Spinal cord (tissue), 10 donors: ENCODE results near the gene ZNF280D. TPM values are rescaled to one million over a fixed set of nuclear protein-coding genes. Genes with fewer than 3 reads are reported as not detected.

Experiments
- DNase-seq, 6 donors: peaks; one replicate each; pipeline versions ENCODE4 v3.0.0 to v3.0.0-alpha.2; 2013 to 2015; ENCODE audit warnings: low spot score in 6 of 6, low read depth in 4 of 6
- H3K27ac ChIP-seq: one replicate; pipeline ENCODE4 v1.5.1; 2013; ENCODE audit warnings: low read depth, low read length, control low read depth
- H3K27me3 ChIP-seq: one replicate; pipeline ENCODE4 v1.6.1; 2013; ENCODE audit warnings: low read length; ENCODE audit not compliant: control insufficient read depth, insufficient read depth
- H3K36me3 ChIP-seq: one replicate; pipeline ENCODE4 v1.6.1; 2013; ENCODE audit warnings: low read length; ENCODE audit not compliant: control insufficient read depth, insufficient read depth
- H3K4me1 ChIP-seq: one replicate; pipeline ENCODE4 v1.6.1; 2013; ENCODE audit warnings: low read length; ENCODE audit not compliant: control insufficient read depth, insufficient read depth
- H3K4me3 ChIP-seq: one replicate; pipeline ENCODE4 v1.5.1; 2013; ENCODE audit warnings: low read depth, low read length, control low read depth
- H3K9me3 ChIP-seq: one replicate; pipeline ENCODE4 v1.6.1; 2013; ENCODE audit warnings: low read length; ENCODE audit not compliant: control insufficient read depth, insufficient read depth
- WGBS: methylation state at CpG from one replicate; pipeline ENCODE4 v1.1.5; 2013; ENCODE audit warnings: missing lambda C conversion rate; ENCODE audit not compliant: insufficient coverage; 5-methylcytosine and 5-hydroxymethylcytosine counted together
- polyA plus RNA-seq, 2 donors: library from polyadenylated mRNA; unstranded; fragments of 120-200 nt; gene quantifications; one replicate each; pipeline ENCODE4 v1.2.1, GENCODE V29; 2013; ENCODE audit not compliant: insufficient read length in 2 of 2
- total RNA-seq, 2 donors: library from RNA; depleted of rRNA in 1 of 2; stranded (reverse); fragments of 120-200 nt in 1 of 2; fragments of >200 nt in 1 of 2; gene quantifications; one replicate each; pipeline versions ENCODE4 v1.2.3 to v1.2.4, GENCODE V29; 2013 to 2014
- donor health status: healthy.

ZNF280D gene
- total and polyA plus RNA-seq, 4 donors, result 40.2 to 98.6 (median 47.7) TPM

- 51% methylated on average over 4 of the region's 6 CpGs for WGBS
- peak in 2 of 6 donors; percentile 9 to 22 for DNase-seq
- H3K4me1 ChIP-seq, result no peaks in the 10 kb centered on the region
- H3K27me3 ChIP-seq, result no peaks in the 10 kb centered on the region
- no peaks in the 10 kb centered on the region for H3K36me3 ChIP-seq
- H3K27ac ChIP-seq, result no peak overlapping the region
- H3K9me3 ChIP-seq, result no peaks in the 10 kb centered on the region
- no peak overlapping the region for H3K4me3 ChIP-seq
Observed at GRCh38 chr15:56772868-56773639, 39.7 kb upstream of the ZNF280D start.

GRCh38 chr15:56770173-56770572 is 36.9 kb upstream of the ZNF280D start:
- no peak overlapping the region for H3K4me3 ChIP-seq
- H3K4me1 ChIP-seq, result no peaks in the 10 kb centered on the region
- no peak overlapping the region for H3K27ac ChIP-seq
- DNase-seq, result no peak
- no peaks in the 10 kb centered on the region for H3K27me3 ChIP-seq
- no peaks in the 10 kb centered on the region for H3K9me3 ChIP-seq
- no peaks in the 10 kb centered on the region for H3K36me3 ChIP-seq
- no CpG with 5 or more reads among the region's 5 CpGs for WGBS

- no peak overlapping the region for H3K27ac ChIP-seq
- no peak for DNase-seq
Observed at GRCh38 chr15:56767315-56767714, 34.0 kb upstream of the ZNF280D start.

GRCh38 chr15:56765251-56765650 is 31.9 kb upstream of the ZNF280D start:
- H3K9me3 ChIP-seq, result no peaks in the 10 kb centered on the region
- H3K27me3 ChIP-seq, result no peaks in the 10 kb centered on the region
- DNase-seq, result peak in 1 of 6 donors; percentile 85
- H3K4me3 ChIP-seq, result no peak overlapping the region
- no peaks in the 10 kb centered on the region for H3K4me1 ChIP-seq
- no peak overlapping the region for H3K27ac ChIP-seq
- H3K36me3 ChIP-seq, result no peaks in the 10 kb centered on the region

More at GRCh38 chr15:56767315-56767714, 34.0 kb upstream of the ZNF280D start:
- H3K9me3 ChIP-seq, result no peaks in the 10 kb centered on the region
- H3K4me1 ChIP-seq, result no peaks in the 10 kb centered on the region
- H3K27me3 ChIP-seq, result no peaks in the 10 kb centered on the region
- WGBS, result no CpG with 5 or more reads among the region's 1 CpG
- no peak overlapping the region for H3K4me3 ChIP-seq
- no peaks in the 10 kb centered on the region for H3K36me3 ChIP-seq

- no peak overlapping the region for H3K27ac ChIP-seq
- no peaks in the 10 kb centered on the region for H3K36me3 ChIP-seq
- no peaks in the 10 kb centered on the region for H3K9me3 ChIP-seq
- WGBS, result no CpG with 5 or more reads among the region's 1 CpG
- no peaks in the 10 kb centered on the region for H3K27me3 ChIP-seq
- H3K4me3 ChIP-seq, result no peak overlapping the region
- peak in 1 of 6 donors; percentile 45 for DNase-seq
- no peaks in the 10 kb centered on the region for H3K4me1 ChIP-seq
Observed at GRCh38 chr15:56763141-56763895, 30.0 kb upstream of the ZNF280D start.

GRCh38 chr15:56760186-56760585 is 26.9 kb upstream of the ZNF280D start:
- Histone ChIP-seq H3K4me3 (no peak overlapping the region), H3K27me3 (no peaks in the 10 kb centered on the region), H3K36me3 (no peaks in the 10 kb centered on the region), H3K27ac (no peak overlapping the region), H3K9me3 (no peaks in the 10 kb centered on the region), H3K4me1 (no peaks in the 10 kb centered on the region)
- DNase-seq, result no peak

- Histone ChIP-seq H3K9me3 (no peaks in the 10 kb centered on the region), H3K27ac (no peak overlapping the region), H3K4me3 (no peak overlapping the region), H3K36me3 (no peaks in the 10 kb centered on the region), H3K27me3 (no peaks in the 10 kb centered on the region), H3K4me1 (no peaks in the 10 kb centered on the region)
- WGBS, result 69% methylated on average over 1 of the region's 5 CpGs
- no peak for DNase-seq
Observed at GRCh38 chr15:56759450-56759845, 26.1 kb upstream of the ZNF280D start.

GRCh38 chr15:56758770-56759449 is 25.6 kb upstream of the ZNF280D start:
- 40% methylated on average over 1 of the region's 2 CpGs for WGBS
- Histone ChIP-seq H3K27ac (no peak overlapping the region), H3K4me3 (no peak overlapping the region), H3K36me3 (no peaks in the 10 kb centered on the region), H3K4me1 (no peaks in the 10 kb centered on the region), H3K9me3 (no peaks in the 10 kb centered on the region), H3K27me3 (no peaks in the 10 kb centered on the region)
- DNase-seq, result no peak

GRCh38 chr15:56757875-56758274 is 24.6 kb upstream of the ZNF280D start:
- Histone ChIP-seq H3K27ac (no peak overlapping the region), H3K4me3 (no peak overlapping the region), H3K4me1 (no peaks in the 10 kb centered on the region), H3K36me3 (no peaks in the 10 kb centered on the region), H3K9me3 (no peaks in the 10 kb centered on the region), H3K27me3 (no peaks in the 10 kb centered on the region)
- 85% methylated on average over 2 of the region's 3 CpGs for WGBS
- no peak for DNase-seq
